Measurements from ENCODE around the gene IFNL4. TPM values are rescaled to one million over a fixed set of nuclear protein-coding genes. Genes with fewer than 3 reads are reported as not detected.

IFNL4 gene
- total and polyA plus RNA-seq, 2 of the 4 experiments (the other 2 are of a cell fraction), result not detected

- Histone ChIP-seq H3K4ac (ENCODE audit: low read depth, low read length) (no peak overlapping the region), H3K23ac (ENCODE audit: low read depth, low read length) (no peak overlapping the region), H2BK15ac (ENCODE audit: low read depth, low read length) (no peak overlapping the region), H3K4me3 (ENCODE audit: insufficient read depth, low read depth, low read length) (no peak overlapping the region), H3K27ac (ENCODE audit: insufficient read depth, low read length) (no peak overlapping the region), H3K4me1 (ENCODE audit: control insufficient read depth, insufficient read depth, low read length) (no peaks in the 10 kb centered on the region), H3K9me1 (ENCODE audit: insufficient read depth, low read length) (no peaks in the 10 kb centered on the region), H2BK20ac (ENCODE audit: low read depth, low read length) (no peak overlapping the region), H4K5ac (ENCODE audit: low read depth, low read length) (no peak overlapping the region), H2BK120ac (ENCODE audit: low read depth, low read length) (no peak overlapping the region), H2AK5ac (ENCODE audit: low read depth, low read length) (no peak overlapping the region), H3K56ac (ENCODE audit: extremely low read depth, insufficient read depth, low read length) (no peak overlapping the region), H2AFZ (replicated peaks; ENCODE audit: low read length, poor library complexity) (no peak overlapping the region), H4K20me1 (ENCODE audit: insufficient read depth, low read length) (no peaks in the 10 kb centered on the region), H3K27me3 (ENCODE audit: control insufficient read depth, insufficient read depth, low read length) (peaks cover 27% of the 10 kb centered on the region), H3K9ac (ENCODE audit: low read depth, low read length) (no peak overlapping the region), H3K14ac (replicated peaks; ENCODE audit: low read depth, low read length) (no peak overlapping the region), H2AK9ac (replicated peaks; ENCODE audit: low read depth, low read length, poor library complexity) (no peak overlapping the region), H3K36me3 (ENCODE audit: control insufficient read depth, insufficient read depth, low read length) (no peaks in the 10 kb centered on the region), H3K4me2 (ENCODE audit: low read depth, low read length) (no peak overlapping the region), H3K18ac (ENCODE audit: low read depth, low read length) (no peak overlapping the region), H2BK5ac (ENCODE audit: low read depth, low read length, poor library complexity, severe bottlenecking) (no peak overlapping the region), H3K9me3 (ENCODE audit: control insufficient read depth, insufficient read depth, low read length) (no peaks in the 10 kb centered on the region), H4K91ac (ENCODE audit: insufficient read depth, low read depth, low read length) (no peak overlapping the region), H3K79me1 (ENCODE audit: low read depth in 1 of 2, low read length in 2 of 2) (no peaks in the 10 kb centered on the region), H4K8ac (ENCODE audit: low read depth in 2 of 2, low read length in 2 of 2) (no peak overlapping the region)
- ATAC-seq (ENCODE audit: low read depth) (no peak), DNase-seq (no peak)
- dilution Hi-C loops (cut with HindIII; ENCODE audit: low sequenced_read_pairs, unreplicated experiment), result no loop called here
- TF ChIP-seq, protein P1, sequence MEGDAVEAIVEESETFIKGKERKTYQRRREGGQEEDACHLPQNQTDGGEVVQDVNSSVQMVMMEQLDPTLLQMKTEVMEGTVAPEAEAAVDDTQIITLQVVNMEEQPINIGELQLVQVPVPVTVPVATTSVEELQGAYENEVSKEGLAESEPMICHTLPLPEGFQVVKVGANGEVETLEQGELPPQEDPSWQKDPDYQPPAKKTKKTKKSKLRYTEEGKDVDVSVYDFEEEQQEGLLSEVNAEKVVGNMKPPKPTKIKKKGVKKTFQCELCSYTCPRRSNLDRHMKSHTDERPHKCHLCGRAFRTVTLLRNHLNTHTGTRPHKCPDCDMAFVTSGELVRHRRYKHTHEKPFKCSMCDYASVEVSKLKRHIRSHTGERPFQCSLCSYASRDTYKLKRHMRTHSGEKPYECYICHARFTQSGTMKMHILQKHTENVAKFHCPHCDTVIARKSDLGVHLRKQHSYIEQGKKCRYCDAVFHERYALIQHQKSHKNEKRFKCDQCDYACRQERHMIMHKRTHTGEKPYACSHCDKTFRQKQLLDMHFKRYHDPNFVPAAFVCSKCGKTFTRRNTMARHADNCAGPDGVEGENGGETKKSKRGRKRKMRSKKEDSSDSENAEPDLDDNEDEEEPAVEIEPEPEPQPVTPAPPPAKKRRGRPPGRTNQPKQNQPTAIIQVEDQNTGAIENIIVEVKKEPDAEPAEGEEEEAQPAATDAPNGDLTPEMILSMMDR (conservative IDR thresholded peaks at IDR 0.05; ENCODE audit: low read depth, low read length), result no peak
- TF ChIP-seq, protein P2, sequence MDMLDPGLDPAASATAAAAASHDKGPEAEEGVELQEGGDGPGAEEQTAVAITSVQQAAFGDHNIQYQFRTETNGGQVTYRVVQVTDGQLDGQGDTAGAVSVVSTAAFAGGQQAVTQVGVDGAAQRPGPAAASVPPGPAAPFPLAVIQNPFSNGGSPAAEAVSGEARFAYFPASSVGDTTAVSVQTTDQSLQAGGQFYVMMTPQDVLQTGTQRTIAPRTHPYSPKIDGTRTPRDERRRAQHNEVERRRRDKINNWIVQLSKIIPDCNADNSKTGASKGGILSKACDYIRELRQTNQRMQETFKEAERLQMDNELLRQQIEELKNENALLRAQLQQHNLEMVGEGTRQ (IDR thresholded peaks at IDR 0.05; ENCODE audit: low read depth, low read length), result no peak
- TF ChIP-seq NFE2L2 (IDR thresholded peaks at IDR 0.05; ENCODE audit: low read depth, low read length), result no peak
- TF ChIP-seq RAD21 (IDR thresholded peaks at IDR 0.05; ENCODE audit: low read length), result no peak
- TF ChIP-seq, protein P3, sequence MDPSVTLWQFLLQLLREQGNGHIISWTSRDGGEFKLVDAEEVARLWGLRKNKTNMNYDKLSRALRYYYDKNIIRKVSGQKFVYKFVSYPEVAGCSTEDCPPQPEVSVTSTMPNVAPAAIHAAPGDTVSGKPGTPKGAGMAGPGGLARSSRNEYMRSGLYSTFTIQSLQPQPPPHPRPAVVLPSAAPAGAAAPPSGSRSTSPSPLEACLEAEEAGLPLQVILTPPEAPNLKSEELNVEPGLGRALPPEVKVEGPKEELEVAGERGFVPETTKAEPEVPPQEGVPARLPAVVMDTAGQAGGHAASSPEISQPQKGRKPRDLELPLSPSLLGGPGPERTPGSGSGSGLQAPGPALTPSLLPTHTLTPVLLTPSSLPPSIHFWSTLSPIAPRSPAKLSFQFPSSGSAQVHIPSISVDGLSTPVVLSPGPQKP (IDR thresholded peaks at IDR 0.05; ENCODE audit: borderline replicate concordance, low read depth, low read length), result no peak
- no peak for TF ChIP-seq RCOR1 (IDR thresholded peaks at IDR 0.05; ENCODE audit: insufficient replicate concordance, low read length)
- TF ChIP-seq MAFK (IDR thresholded peaks at IDR 0.05; ENCODE audit: low read depth, low read length), result no peak
- no peak for TF ChIP-seq BHLHE40 (IDR thresholded peaks at IDR 0.05; ENCODE audit: low read depth, low read length)
- intact Hi-C loops (cut with micrococcal nuclease), result no loop called here
- in situ Hi-C loops (cut with MboI; ENCODE audit: low sequenced_read_pairs), result no loop called here
- CTCF ChIA-PET, result no interaction called here
- no TSS peak for BruUV-seq (replicated peaks)
- WGBS, 2 experiments (ENCODE audit: extremely low coverage in 2 of 2, insufficient read length in 1 of 2), result no CpG with 5 or more reads among the region's 6 CpGs
- POLR2A ChIA-PET (ENCODE audit: unreplicated experiment), result no interaction called here
Observed at GRCh38 chr19:39238944-39239343, 9.7 kb downstream of the IFNL4 start.

Data from IMR-90 (cell line).